ENCODE data around the gene FBXO27. TPM values are rescaled to one million over a fixed set of nuclear protein-coding genes. Genes with fewer than 3 reads are reported as not detected.

Gene FBXO27
- total and polyA plus RNA-seq, 2 experiments from 2014 or later: 6.2 to 13.7 TPM

GRCh38 chr19:39059302-39059701 lies 27.0 kb upstream of the FBXO27 start (continued):
- TF ChIP-seq REST (IDR thresholded peaks at IDR 0.05; ENCODE audit: unreplicated experiment) (no peak), ZNF331 (CRISPR knock-in tag; IDR thresholded peaks at IDR 0.05; ENCODE audit: low read depth) (no peak)
- TF ChIP-seq, protein P1, sequence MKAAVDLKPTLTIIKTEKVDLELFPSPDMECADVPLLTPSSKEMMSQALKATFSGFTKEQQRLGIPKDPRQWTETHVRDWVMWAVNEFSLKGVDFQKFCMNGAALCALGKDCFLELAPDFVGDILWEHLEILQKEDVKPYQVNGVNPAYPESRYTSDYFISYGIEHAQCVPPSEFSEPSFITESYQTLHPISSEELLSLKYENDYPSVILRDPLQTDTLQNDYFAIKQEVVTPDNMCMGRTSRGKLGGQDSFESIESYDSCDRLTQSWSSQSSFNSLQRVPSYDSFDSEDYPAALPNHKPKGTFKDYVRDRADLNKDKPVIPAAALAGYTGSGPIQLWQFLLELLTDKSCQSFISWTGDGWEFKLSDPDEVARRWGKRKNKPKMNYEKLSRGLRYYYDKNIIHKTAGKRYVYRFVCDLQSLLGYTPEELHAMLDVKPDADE (IDR thresholded peaks at IDR 0.05): no peak

DNA sequence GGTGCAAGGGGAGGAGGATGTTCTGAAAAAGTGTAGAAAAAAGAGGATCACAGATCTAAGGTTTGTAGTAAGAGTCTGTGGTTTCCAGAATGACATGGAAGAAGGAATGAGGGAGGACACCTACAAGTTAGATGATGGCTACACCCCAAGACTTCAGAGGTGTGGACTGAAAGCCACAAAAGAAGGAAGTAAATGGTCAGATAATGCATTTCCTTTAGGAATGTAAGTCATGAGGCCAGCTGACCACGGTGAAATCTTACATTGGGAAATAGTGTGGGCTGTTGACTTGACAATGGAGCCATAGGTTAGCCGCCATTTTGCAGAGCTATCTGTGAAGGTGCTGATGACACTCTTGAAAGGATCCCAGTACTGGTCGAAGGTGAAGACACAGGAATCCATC lies 25.3 kb upstream of the FBXO27 start:
- Histone ChIP-seq H4K20me1 (replicated peaks; ENCODE audit: insufficient read depth) (no peaks in the 10 kb centered on the region), H3K36me3 (ENCODE audit: insufficient read depth) (no peaks in the 10 kb centered on the region), H3F3A (replicated peaks; ENCODE audit: low read depth) (no peaks in the 10 kb centered on the region), H3K4me2 (no peak overlapping the region), H3K4me3 (no peak overlapping the region), H2AFZ (no peak overlapping the region), H3K9me2 (ENCODE audit: insufficient read depth) (peaks cover 5% of the 10 kb centered on the region; the same call in 1 of the 2 replicates), H3K27ac (ENCODE audit: low read depth) (no peak overlapping the region), H3K4me1 (ENCODE audit: insufficient read depth) (no peaks in the 10 kb centered on the region), H3K79me2 (replicated peaks; ENCODE audit: insufficient read depth) (no peaks in the 10 kb centered on the region), H3K27me3 (ENCODE audit: insufficient read depth) (no peaks in the 10 kb centered on the region)
- ATAC-seq (no peak), DNase-seq (ENCODE audit: low spot score) (no peak)
- Mint-ChIP-seq H3K9me3 (peaks cover 4% of the 10 kb centered on the region; the same call in 2 of the 3 replicates), H3K27me3 (ENCODE audit: insufficient read depth, low read depth, poor library complexity) (no peaks in the 10 kb centered on the region), H3K4me3 (no peak overlapping the region), H3K4me1 (no peaks in the 10 kb centered on the region), H3K27ac (no peak overlapping the region), H3K36me3 (ENCODE audit: low read depth) (no peaks in the 10 kb centered on the region)
- TF ChIP-seq, protein P1 (IDR thresholded peaks at IDR 0.05): no peak
- no peak for TF ChIP-seq CREB1 (CRISPR knock-in tag; IDR thresholded peaks at IDR 0.05; ENCODE audit: low read depth)
- TF ChIP-seq ZNF114 (CRISPR knock-in tag; IDR thresholded peaks at IDR 0.05): no peak
- TF ChIP-seq, protein P2, sequence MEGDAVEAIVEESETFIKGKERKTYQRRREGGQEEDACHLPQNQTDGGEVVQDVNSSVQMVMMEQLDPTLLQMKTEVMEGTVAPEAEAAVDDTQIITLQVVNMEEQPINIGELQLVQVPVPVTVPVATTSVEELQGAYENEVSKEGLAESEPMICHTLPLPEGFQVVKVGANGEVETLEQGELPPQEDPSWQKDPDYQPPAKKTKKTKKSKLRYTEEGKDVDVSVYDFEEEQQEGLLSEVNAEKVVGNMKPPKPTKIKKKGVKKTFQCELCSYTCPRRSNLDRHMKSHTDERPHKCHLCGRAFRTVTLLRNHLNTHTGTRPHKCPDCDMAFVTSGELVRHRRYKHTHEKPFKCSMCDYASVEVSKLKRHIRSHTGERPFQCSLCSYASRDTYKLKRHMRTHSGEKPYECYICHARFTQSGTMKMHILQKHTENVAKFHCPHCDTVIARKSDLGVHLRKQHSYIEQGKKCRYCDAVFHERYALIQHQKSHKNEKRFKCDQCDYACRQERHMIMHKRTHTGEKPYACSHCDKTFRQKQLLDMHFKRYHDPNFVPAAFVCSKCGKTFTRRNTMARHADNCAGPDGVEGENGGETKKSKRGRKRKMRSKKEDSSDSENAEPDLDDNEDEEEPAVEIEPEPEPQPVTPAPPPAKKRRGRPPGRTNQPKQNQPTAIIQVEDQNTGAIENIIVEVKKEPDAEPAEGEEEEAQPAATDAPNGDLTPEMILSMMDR (conservative IDR thresholded peaks at IDR 0.05; ENCODE audit: low read depth in 2 of 2): no peak
- no peak for TF ChIP-seq EZH2 (IDR thresholded peaks at IDR 0.05; ENCODE audit: low read depth, unreplicated experiment)
- TF ChIP-seq ZNF331 (CRISPR knock-in tag; IDR thresholded peaks at IDR 0.05; ENCODE audit: low read depth): no peak
- TF ChIP-seq EZH2phosphoT487 (IDR thresholded peaks at IDR 0.05; ENCODE audit: unreplicated experiment): no peak
- no peak for TF ChIP-seq POLR2AphosphoS5 (IDR thresholded peaks at IDR 0.05; ENCODE audit: low read depth)
- TF ChIP-seq REST (IDR thresholded peaks at IDR 0.05; ENCODE audit: unreplicated experiment): no peak
- TF ChIP-seq STAT1 (IDR thresholded peaks at IDR 0.05; ENCODE audit: unreplicated experiment): no peak

Data from GM23338 (cell line).